HG03575 (cell line): ENCODE data around the gene WDR41.

Experiments used
- ATAC-seq: cut with Tn5 transposase; IDR thresholded peaks from one replicate; pipeline ENCODE4 v1.9.1; 2021; ENCODE audit not compliant: unreplicated experiment, insufficient number of reproducible peaks, low FRiP score; ENCODE audit errors: extremely low read depth

Gene WDR41

GRCh38 chr5:77449981-77450380, 42.1 kb downstream of the WDR41 start:
- ATAC-seq: no peak

- no peak for ATAC-seq
These were observed 42.8 kb downstream of the WDR41 start for GRCh38 chr5:77449277-77449676.

GRCh38 chr5:77448831-77449230, 43.3 kb downstream of the WDR41 start:
- ATAC-seq: no peak

- ATAC-seq: no peak
These were observed 47.8 kb downstream of the WDR41 start for GRCh38 chr5:77444356-77444755.

GRCh38 chr5:77443670-77444069, 48.4 kb downstream of the WDR41 start:
- no peak for ATAC-seq

- ATAC-seq: no peak
These were observed 54.0 kb downstream of the WDR41 start for GRCh38 chr5:77438071-77438470.

- ATAC-seq: no peak
These were observed 54.9 kb downstream of the WDR41 start for GRCh38 chr5:77437194-77437593.

- no peak for ATAC-seq
These were observed 60.4 kb downstream of the WDR41 start for GRCh38 chr5:77431719-77432118.

- no peak for ATAC-seq
These were observed 60.8 kb downstream of the WDR41 start for GRCh38 chr5:77431286-77431685.

GRCh38 chr5:77430726-77431125, 61.4 kb downstream of the WDR41 start:
- no peak for ATAC-seq

GRCh38 chr5:77428526-77428925, 63.6 kb downstream of the WDR41 start:
- no peak for ATAC-seq

- ATAC-seq: no peak
These were observed 64.1 kb downstream of the WDR41 start for GRCh38 chr5:77427998-77428397.

GRCh38 chr5:77426670-77427069, 65.4 kb downstream of the WDR41 start:
- ATAC-seq: no peak

GRCh38 chr5:77425998-77426659, 66.0 kb downstream of the WDR41 start:
- ATAC-seq: no peak

- no peak for ATAC-seq
These were observed 66.7 kb downstream of the WDR41 start for GRCh38 chr5:77425420-77425819.

- no peak for ATAC-seq
These were observed 67.2 kb downstream of the WDR41 start for GRCh38 chr5:77424921-77425320.

- no peak for ATAC-seq
These were observed 68.9 kb downstream of the WDR41 start for GRCh38 chr5:77423022-77423750.

- no peak for ATAC-seq
These were observed 71.2 kb downstream of the WDR41 start for GRCh38 chr5:77420940-77421339.

GRCh38 chr5:77419644-77420582, 72.2 kb downstream of the WDR41 start:
- ATAC-seq: no peak
